D721Med (cell line): ENCODE results near the gene UBXN7.
"Not testable (repeated sequence)": the region's sequence is repeated elsewhere in the genome, so short reads cannot be mapped to it uniquely, and the experiment has no call there.

Source experiments
- DNase-seq: peaks from one replicate; pipeline ENCODE4 v3.0.0; 2011; ENCODE audit warnings: low spot score; ENCODE audit not compliant: insufficient read length
- FAIRE-seq: peaks from 2 replicates; lab custom pipeline; 2011; peaks lifted over from hg19 to GRCh38; lab: Jason Lieb, UNC
- CTCF ChIP-seq: IDR thresholded peaks from 2 replicates; pipeline ENCODE4 v1.5.1; 2012; ENCODE audit warnings: mild to moderate bottlenecking, control low read depth; ENCODE audit not compliant: insufficient read depth; ENCODE audit errors: missing control alignments

Gene UBXN7

GRCh38 chr3:196431181-196432136 is 768 bp downstream of the UBXN7 start:
- peak; percentile 64 for FAIRE-seq
- no peak for TF ChIP-seq CTCF
- DNase-seq: no peak

- TF ChIP-seq CTCF: no peak
- FAIRE-seq (no peak), DNase-seq (no peak)
Measured at GRCh38 chr3:196428041-196428440, 4.2 kb downstream of the UBXN7 start.

GRCh38 chr3:196424421-196424820 is 7.8 kb downstream of the UBXN7 start:
- FAIRE-seq, DNase-seq: not testable (repeated sequence)

- DNase-seq (no peak), FAIRE-seq (no peak)
- no peak for TF ChIP-seq CTCF
Measured at GRCh38 chr3:196423044-196423781, 9.0 kb downstream of the UBXN7 start.

GRCh38 chr3:196421668-196422067 is 10.6 kb downstream of the UBXN7 start:
- not testable (repeated sequence) for FAIRE-seq, DNase-seq

- FAIRE-seq (no peak), DNase-seq (no peak)
- no peak for TF ChIP-seq CTCF
Measured at GRCh38 chr3:196419386-196419785, 12.8 kb downstream of the UBXN7 start.

GRCh38 chr3:196418601-196419000 is 13.6 kb downstream of the UBXN7 start:
- TF ChIP-seq CTCF: no peak
- no peak for DNase-seq
- no peak for FAIRE-seq

- FAIRE-seq (no peak), DNase-seq (no peak)
- no peak for TF ChIP-seq CTCF
Measured at GRCh38 chr3:196414469-196414868, 17.8 kb downstream of the UBXN7 start.
